ENCODE data around the gene FADS3.

- TF ChIP-seq CTCF (IDR thresholded peaks at IDR 0.05): no peak
- no peak for TF ChIP-seq EZH2 (IDR thresholded peaks at IDR 0.05; ENCODE audit: borderline replicate concordance, insufficient read depth, low read depth, low read length, poor library complexity, severe bottlenecking)
These were observed 61.5 kb downstream of the FADS3 start for GRCh38 chr11:61829806-61830205.
